Spleen (tissue), 11 donors: Measurements from ENCODE around the gene FKBP7. TPM values are rescaled to one million over a fixed set of nuclear protein-coding genes. Genes with fewer than 3 reads are reported as not detected.

ENCODE experiments used
- DNase-seq: peaks from one replicate; pipeline ENCODE4 v3.0.0-alpha.2; 2020
- H3K27ac ChIP-seq, 8 donors: fragments of 200-600 bp; sonication (generic) in 7 of 8; 1 replicate in 4 of 8; 2 replicates in 4 of 8; pipeline versions ENCODE4 v1.5.0 to v1.8.0; 2016 to 2021; ENCODE audit warnings: inconsistent platforms in 4 of 8, mild to moderate bottlenecking in 4 of 8, moderate library complexity in 1 of 8
- H3K27me3 ChIP-seq, 7 donors: fragments of 200-600 bp; sonication (generic) in 6 of 7; replicated peaks in 1 of 7; 1 replicate in 4 of 7; 2 replicates in 3 of 7; pipeline versions ENCODE4 v1.5.0 to v1.8.0; 2016 to 2021; ENCODE audit warnings: inconsistent platforms in 3 of 7, mild to moderate bottlenecking in 1 of 7
- H3K36me3 ChIP-seq, 6 donors: fragments of 200-600 bp; sonication (generic) in 5 of 6; 1 replicate in 4 of 6; 2 replicates in 2 of 6; pipeline versions ENCODE4 v1.5.0 to v1.8.0; 2016 to 2021; ENCODE audit warnings: inconsistent platforms in 2 of 6
- H3K4me1 ChIP-seq, 6 donors: fragments of 200-600 bp; sonication (generic) in 5 of 6; 1 replicate in 3 of 6; 2 replicates in 3 of 6; pipeline versions ENCODE4 v1.5.0 to v1.8.0; 2016 to 2021; ENCODE audit warnings: inconsistent platforms in 3 of 6
- H3K4me3 ChIP-seq, 8 donors: fragments of 200-600 bp; sonication (generic) in 7 of 8; 1 replicate in 4 of 8; 2 replicates in 4 of 8; pipeline versions ENCODE4 v1.5.0 to v1.8.0; 2016 to 2021; ENCODE audit warnings: inconsistent platforms in 4 of 8, mild to moderate bottlenecking in 4 of 8, moderate library complexity in 2 of 8
- H3K9me3 ChIP-seq, 8 donors: fragments of 200-600 bp; sonication (generic) in 7 of 8; 1 replicate in 4 of 8; 2 replicates in 4 of 8; pipeline versions ENCODE4 v1.5.0 to v1.8.0; 2016 to 2021; ENCODE audit warnings: inconsistent platforms in 4 of 8
- POLR2A ChIP-seq, 3 donors: fragments of 450-650 bp; IDR thresholded peaks; one replicate each; pipeline ENCODE4 v1.5.1; 2017; ENCODE audit warnings: antibody characterized with exemption in 3 of 3, mild to moderate bottlenecking in 1 of 3
- POLR2AphosphoS5 ChIP-seq, 3 donors: sonication (generic); formaldehyde crosslinking; IDR thresholded peaks; one replicate each; pipeline ENCODE4 v1.5.1; 2017; ENCODE audit warnings: antibody characterized with exemption in 3 of 3
- WGBS, 5 donors: extraction: QIAGEN DNeasy Blood & Tissue Kit in 3 of 5; methylation state at CpG; one replicate each; pipeline versions ENCODE4 v1.1.5 to v1.1.7; 2013 to 2018; 5-methylcytosine and 5-hydroxymethylcytosine counted together
- intact Hi-C: fragments of 100-400 bp; cut with DNase I; formaldehyde crosslinking; loops from one replicate; pipeline ENCODE4 v1.15.0; 2023; ENCODE audit warnings: low total_unique reads
- polyA plus RNA-seq, 3 donors: library from polyadenylated mRNA; stranded (reverse); fragments of 200-250 nt; gene quantifications; one replicate each; pipeline ENCODE4 v1.2.1, GENCODE V29; 2013
- total RNA-seq, 7 donors: library from RNA; depleted of rRNA in 3 of 7; stranded (reverse); fragments of >200 nt in 3 of 7; fragmentation: NEBNext Ultra II Directional in 4 of 7; extraction: Animal tissue kit (Norgen Biotek cat#: 25700) in 4 of 7; gene quantifications; one replicate each; pipeline versions ENCODE4 v1.1.0 to v1.2.1, GENCODE V29; 2016 to 2021
- TF ChIP-seq, protein P1 (sequence below), 11 experiments: fragments of 200-600 bp in 7 of 11; fragments of 450-650 bp in 4 of 11; sonication (generic) in 4 of 11; IDR thresholded peaks in 8 of 11; conservative IDR thresholded peaks in 3 of 11; 1 replicate in 7 of 11; 2 replicates in 4 of 11; pipeline versions ENCODE4 v1.4.0 to v1.8.0; 2016 to 2021; ENCODE audit warnings: antibody characterized with exemption in 11 of 11, inconsistent platforms in 4 of 11, mild to moderate bottlenecking in 1 of 11
- donor health status: healthy with polysubstance abuse.
- donor health status: DM: no; HTN: no; CAD: no; lungs with moderate emphysema.
- donor health status: DM: no; HTN: no; CAD: no.
- donor health status: Bipolar disorder and iron deficiency.
- donor health status: healthy.
- donor health status: DM: no; HTN: no; CAD: no.
- donor health status: DM: yes; HTN: yes; CAD: no.

FKBP7 gene
- total and polyA plus RNA-seq, 10 donors, result 1.8 to 5.8 (median 3.6) TPM

DNA sequence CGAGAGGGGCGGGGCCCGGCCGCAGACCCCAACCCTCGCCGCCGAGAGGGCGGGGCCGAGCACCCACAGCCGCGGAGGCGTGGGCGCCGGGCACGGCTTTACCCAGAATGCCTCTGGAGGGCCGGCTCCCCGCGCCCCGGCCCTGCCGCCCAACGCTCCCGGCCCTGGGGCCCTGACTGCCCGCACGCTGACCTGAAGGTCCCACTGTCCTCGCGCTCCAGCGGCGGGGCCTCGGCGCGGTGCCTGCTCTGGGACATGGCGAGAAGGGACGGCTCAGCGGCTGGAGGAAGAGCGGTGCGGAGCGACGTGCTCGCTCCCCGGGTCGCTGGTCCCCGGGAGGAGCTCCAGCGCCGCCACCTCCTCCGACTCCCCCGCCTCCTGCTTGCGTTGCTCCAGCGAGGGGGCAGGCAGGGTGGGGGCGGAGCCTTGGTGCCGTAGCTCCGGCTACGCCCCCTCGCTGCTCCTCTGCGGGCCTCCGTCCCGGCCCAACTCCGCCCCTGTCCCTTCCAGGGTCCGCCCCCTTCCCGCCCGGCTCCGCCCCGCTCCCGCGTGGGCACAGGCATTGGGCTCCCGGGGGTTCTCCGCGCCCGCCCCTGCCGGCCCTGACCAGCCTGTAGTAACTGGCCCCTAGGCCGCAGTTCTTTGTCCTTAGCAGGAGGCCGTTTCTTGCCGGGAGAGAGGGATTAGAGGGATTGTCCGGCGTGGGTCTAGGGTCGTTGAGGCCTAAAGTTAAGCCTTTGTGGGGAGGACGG, 27.4 kb downstream of the FKBP7 start, which contains the start of the genes PJVK and PRKRA:
Gene PJVK, plus strand, starts transcription at position 605 of the 752 bp plus-strand sequence. CDS start 2,032 bp downstream, outside the sequence.
Gene PRKRA, minus strand, starts transcription at position 402 of the 752 bp plus-strand sequence. Its CDS starts 145 bp downstream, at position 257.
- DNase-seq, result peak; percentile 100
- intact Hi-C loops, result no loop called here
- H3K9me3 ChIP-seq, result no peaks in the 10 kb centered on the region
- H3K4me1 ChIP-seq, result peaks cover 8 to 41% (median 22%) of the 10 kb centered on the region in 6 donors
- WGBS, 5 donors, result 0 to 1% (median 0%) methylated on average over 40 to 76 of the region's 76 CpGs
- peaks cover 0 to 28% (median 4%) of the 10 kb centered on the region in 6 donors for H3K36me3 ChIP-seq
- peak within 1 kb of the TSS; percentile 82 to 99 (median 98) for H3K27ac ChIP-seq
- no peaks in the 10 kb centered on the region for H3K27me3 ChIP-seq
- TF ChIP-seq POLR2AphosphoS5 (IDR thresholded peaks at IDR 0.05), result peak; percentile 97 to 98 (median 98)
- peak; percentile 47 to 51 (median 51) for TF ChIP-seq POLR2A (IDR thresholded peaks at IDR 0.05)
- TF ChIP-seq, protein P1, sequence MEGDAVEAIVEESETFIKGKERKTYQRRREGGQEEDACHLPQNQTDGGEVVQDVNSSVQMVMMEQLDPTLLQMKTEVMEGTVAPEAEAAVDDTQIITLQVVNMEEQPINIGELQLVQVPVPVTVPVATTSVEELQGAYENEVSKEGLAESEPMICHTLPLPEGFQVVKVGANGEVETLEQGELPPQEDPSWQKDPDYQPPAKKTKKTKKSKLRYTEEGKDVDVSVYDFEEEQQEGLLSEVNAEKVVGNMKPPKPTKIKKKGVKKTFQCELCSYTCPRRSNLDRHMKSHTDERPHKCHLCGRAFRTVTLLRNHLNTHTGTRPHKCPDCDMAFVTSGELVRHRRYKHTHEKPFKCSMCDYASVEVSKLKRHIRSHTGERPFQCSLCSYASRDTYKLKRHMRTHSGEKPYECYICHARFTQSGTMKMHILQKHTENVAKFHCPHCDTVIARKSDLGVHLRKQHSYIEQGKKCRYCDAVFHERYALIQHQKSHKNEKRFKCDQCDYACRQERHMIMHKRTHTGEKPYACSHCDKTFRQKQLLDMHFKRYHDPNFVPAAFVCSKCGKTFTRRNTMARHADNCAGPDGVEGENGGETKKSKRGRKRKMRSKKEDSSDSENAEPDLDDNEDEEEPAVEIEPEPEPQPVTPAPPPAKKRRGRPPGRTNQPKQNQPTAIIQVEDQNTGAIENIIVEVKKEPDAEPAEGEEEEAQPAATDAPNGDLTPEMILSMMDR (IDR thresholded peaks at IDR 0.05 in 8 of 11, conservative IDR thresholded peaks at IDR 0.05 in 3 of 11), result peak in 8 of 11 experiments; percentile 7 to 68 (median 32)
- peak within 1 kb of the TSS; percentile 68 to 93 (median 86) for H3K4me3 ChIP-seq

DNA sequence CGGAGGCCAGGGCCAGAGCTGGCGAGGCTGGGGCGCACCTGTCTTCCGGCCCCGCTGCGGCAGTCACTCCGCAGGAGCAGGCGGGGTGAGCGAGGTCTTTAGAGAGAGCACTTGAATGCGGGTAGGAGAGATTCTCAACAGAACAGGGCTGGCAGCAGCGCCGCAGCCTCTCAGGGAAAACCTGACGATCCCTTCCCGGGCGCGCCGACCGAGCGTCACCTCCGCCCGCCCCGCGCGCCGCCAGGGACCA, 28.0 kb downstream of the FKBP7 start:
- peak overlapping the region; percentile 82 to 99 (median 98) for H3K27ac ChIP-seq
- TF ChIP-seq POLR2AphosphoS5 (IDR thresholded peaks at IDR 0.05), result no peak
- TF ChIP-seq, protein P1 (IDR thresholded peaks at IDR 0.05 in 8 of 11, conservative IDR thresholded peaks at IDR 0.05 in 3 of 11), result no peak
- TF ChIP-seq POLR2A (IDR thresholded peaks at IDR 0.05), result no peak
- intact Hi-C loops, result no loop called here
- DNase-seq, result no peak
- H3K27me3 ChIP-seq, result no peaks in the 10 kb centered on the region
- H3K9me3 ChIP-seq, result no peaks in the 10 kb centered on the region
- H3K4me1 ChIP-seq, result peaks cover 8 to 41% (median 22%) of the 10 kb centered on the region in 6 donors
- H3K4me3 ChIP-seq, result peak overlapping the region; percentile 68 to 93 (median 86)
- WGBS, 5 donors, result 0 to 20% (median 1%) methylated on average over 1 to 25 of the region's 25 CpGs
- H3K36me3 ChIP-seq, result peaks cover 0 to 33% (median 9%) of the 10 kb centered on the region in 6 donors

GRCh38 chr2:178449700-178450523, 28.5 kb downstream of the FKBP7 start:
- intact Hi-C loops, result no loop called here
- peaks cover 8 to 44% (median 22%) of the 10 kb centered on the region in 6 donors for H3K4me1 ChIP-seq
- H3K36me3 ChIP-seq, result peaks cover 0 to 39% (median 15%) of the 10 kb centered on the region in 6 donors
- H3K9me3 ChIP-seq, result no peaks in the 10 kb centered on the region
- no peak for TF ChIP-seq POLR2A (IDR thresholded peaks at IDR 0.05)
- no peak for TF ChIP-seq POLR2AphosphoS5 (IDR thresholded peaks at IDR 0.05)
- H3K27me3 ChIP-seq, result no peaks in the 10 kb centered on the region
- peak overlapping the region; percentile 82 to 99 (median 98) for H3K27ac ChIP-seq
- peak overlapping the region; percentile 68 to 93 (median 86) for H3K4me3 ChIP-seq
- DNase-seq, result no peak
- 8 to 16% (median 9%) methylated on average over 15 to 18 of the region's 18 CpGs for WGBS, 5 donors

GRCh38 chr2:178448968-178449661, 29.3 kb downstream of the FKBP7 start:
- Histone ChIP-seq H3K4me3 (peak overlapping the region in 1 of 8 donors; percentile 78), H3K27me3 (no peaks in the 10 kb centered on the region), H3K36me3 (peaks cover 0 to 47% (median 20%) of the 10 kb centered on the region in 6 donors), H3K27ac (peak overlapping the region in 4 of 8 donors; percentile 94 to 99 (median 98)), H3K4me1 (peaks cover 8 to 44% (median 22%) of the 10 kb centered on the region in 6 donors), H3K9me3 (no peaks in the 10 kb centered on the region)
- intact Hi-C loops, result no loop called here
- WGBS, 5 donors, result 72 to 81% (median 80%) methylated on average over 4 of the region's 4 CpGs
- no peak for DNase-seq
- TF ChIP-seq POLR2A (IDR thresholded peaks at IDR 0.05) (no peak), POLR2AphosphoS5 (IDR thresholded peaks at IDR 0.05) (no peak)
- TF ChIP-seq, protein P1 (IDR thresholded peaks at IDR 0.05 in 8 of 11, conservative IDR thresholded peaks at IDR 0.05 in 3 of 11), result no peak
